GM18861 (cell line): ENCODE results near the gene SPRR1A.

Source experiments
- ATAC-seq: cut with Tn5 transposase; IDR thresholded peaks from one replicate; pipeline ENCODE4 v1.9.1; 2021; ENCODE audit not compliant: unreplicated experiment

SPRR1A gene, protein sequence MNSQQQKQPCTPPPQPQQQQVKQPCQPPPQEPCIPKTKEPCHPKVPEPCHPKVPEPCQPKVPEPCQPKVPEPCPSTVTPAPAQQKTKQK

DNA sequence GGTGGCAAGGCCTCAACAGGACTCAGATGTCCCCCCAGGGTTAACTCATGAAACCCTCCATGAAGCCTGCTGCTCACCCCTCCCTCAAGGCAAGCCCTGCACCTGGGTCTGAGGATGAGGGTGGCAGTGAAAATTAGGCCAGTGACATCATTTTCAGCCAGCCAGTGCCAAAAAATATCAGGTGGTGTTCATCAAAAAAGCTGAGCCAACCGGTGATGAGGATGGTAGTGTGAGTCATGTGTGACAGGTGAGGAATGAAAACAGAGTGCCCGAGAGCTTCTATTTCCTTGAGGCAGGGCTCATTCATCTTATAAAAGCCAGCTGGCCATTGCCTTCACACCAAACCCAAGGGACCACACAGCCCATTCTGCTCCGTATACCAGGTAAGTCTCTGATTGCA lies at the start of gene SPRR1A:
Gene SPRR1A, plus strand, starts transcription at position 339 of the 400 bp plus-strand sequence. CDS start 1,150 bp downstream, outside the sequence.
- ATAC-seq, result no peak

DNA sequence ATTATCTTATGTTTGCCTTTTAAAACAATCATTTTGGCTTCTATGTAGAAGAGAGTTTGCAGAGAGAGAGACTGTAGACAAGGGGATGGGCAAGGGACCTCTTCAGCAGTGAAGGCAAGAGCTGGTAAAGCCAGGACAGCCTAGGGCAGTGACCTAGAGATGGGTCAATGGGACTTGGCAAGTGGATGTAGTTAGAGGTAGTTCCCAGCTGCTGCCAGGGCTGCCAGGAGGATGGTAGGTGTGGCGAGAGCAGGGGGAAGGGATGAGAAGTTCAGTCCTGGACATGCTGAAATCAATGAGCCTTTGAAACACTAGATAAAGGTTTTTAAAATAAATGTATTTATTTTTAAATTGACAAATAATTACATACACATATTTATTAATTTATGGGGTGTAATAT lies 43.3 kb upstream of the SPRR1A start:
- ATAC-seq, result no peak

DNA sequence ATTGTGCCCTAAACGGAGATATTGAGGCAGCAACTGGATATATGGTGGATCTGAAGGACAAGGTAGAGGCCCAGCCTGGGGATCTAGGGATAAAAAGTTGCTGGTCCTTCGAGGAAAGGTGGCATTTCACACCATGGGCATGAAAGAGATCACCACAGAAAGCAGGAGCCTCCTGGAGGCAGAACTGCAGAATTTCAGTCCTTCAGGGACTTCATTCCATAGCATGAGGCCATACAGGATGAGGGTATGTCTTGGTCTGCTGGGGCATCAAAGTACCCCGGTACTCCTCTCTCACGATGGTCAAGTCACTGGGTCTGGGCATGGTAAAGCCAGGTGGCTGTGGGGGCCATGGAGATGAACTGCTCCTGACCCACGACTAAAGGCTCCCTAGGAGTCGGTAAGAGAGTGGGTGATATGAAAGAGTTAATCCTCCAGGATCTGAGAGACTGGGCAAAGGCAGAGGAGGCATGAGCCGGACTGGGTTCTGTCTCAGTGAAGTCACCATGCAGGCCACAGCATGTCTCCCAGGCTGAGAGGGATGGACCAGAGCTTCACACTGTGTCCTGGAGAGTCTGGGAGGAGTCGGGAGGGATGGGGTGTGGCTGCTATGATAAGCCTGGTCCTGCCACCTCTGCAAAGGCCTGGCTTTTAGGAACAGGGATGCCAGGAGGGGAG lies 42.7 kb upstream of the SPRR1A start:
- no peak for ATAC-seq

DNA sequence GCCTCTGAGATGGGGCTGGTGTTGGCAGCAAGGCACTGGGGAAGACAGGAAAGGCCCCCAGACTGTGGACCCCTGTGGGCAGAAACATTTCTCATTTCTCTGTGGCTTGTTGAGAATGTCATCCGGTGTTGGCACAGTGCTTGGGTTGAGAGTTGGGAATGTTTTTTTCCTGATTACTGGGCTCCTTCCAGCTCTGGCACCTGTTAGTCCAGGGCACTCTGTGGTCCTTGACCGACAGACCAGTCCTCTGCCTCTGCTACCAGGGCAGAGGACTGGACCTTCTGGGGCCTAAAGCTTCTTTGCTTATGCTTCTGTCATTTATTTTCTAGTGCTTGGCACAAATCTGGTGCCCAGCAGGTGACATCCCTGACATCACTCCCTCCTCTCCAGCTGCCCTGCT lies 41.7 kb upstream of the SPRR1A start:
- no peak for ATAC-seq

DNA sequence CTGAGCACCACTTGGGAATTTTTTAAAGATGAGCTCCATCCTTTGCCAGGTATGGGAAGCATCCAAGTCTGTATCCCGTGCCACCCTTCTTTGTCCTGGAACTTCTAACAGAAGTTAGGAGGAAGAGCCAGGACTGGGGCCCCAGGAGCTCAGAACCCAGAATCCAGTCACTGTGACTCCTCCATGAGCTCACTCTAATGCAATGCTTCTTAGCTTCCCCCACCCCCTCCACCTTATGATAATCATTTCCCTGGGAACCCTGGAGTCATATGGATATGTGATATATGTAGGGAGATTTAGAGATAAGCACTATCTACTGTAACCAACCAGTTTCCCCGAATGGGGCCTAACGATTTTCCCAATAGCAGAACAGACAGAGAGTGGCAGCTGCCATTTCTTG lies 37.6 kb upstream of the SPRR1A start:
- no peak for ATAC-seq

DNA sequence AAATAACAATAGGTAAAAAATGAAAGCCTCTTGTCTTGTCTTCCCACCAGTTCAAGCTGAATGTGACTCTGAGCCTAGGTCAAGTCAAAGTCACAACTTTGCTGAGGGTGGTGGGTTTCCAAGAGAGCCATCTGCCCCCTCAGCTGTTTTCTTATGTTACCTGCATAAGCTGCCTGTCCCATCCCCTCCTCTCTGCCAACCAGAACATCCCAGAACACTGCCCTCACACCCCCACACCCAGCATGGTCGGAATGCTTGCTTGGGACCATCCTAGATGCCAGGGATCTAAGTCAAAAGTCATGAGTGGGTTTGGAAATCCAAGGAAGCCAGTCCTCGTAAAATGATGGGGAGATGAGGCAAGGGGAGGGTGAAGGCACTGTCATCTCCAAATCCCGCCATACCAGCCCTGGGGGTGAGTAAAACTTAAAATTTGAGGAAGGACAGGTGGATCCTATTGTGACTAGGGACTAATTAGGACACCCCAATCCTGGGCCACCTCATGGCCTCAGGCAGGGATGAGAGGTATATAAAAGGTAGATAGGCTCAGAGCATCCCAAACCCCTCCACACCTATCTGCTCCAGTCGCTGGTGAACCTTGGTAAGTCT lies 37.1 kb upstream of the SPRR1A start, which contains the start of gene SPRR5:
Gene SPRR5, plus strand, starts transcription at position 556 of the 606 bp plus-strand sequence. CDS start 1,349 bp downstream, outside the sequence.
- no peak for ATAC-seq

DNA sequence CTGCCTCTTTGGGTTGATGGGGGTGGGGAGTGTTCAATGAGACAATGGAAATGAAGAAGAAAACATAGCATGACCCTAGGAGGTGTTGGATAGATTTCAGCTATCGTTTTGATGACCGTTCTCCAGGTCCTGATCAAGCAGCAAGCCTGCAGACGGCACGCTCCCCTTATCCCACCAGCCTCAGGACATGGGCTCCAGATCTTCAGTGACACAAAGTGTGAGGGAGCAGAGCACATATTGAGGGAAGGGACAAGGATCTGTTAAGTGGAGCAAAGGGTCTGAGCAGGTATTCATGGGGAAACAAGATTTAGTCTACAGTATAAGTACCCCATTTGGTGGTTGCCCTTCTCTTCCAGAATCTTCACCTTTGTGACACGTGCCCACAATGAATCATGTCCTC lies 32.2 kb upstream of the SPRR1A start:
- no peak for ATAC-seq

DNA sequence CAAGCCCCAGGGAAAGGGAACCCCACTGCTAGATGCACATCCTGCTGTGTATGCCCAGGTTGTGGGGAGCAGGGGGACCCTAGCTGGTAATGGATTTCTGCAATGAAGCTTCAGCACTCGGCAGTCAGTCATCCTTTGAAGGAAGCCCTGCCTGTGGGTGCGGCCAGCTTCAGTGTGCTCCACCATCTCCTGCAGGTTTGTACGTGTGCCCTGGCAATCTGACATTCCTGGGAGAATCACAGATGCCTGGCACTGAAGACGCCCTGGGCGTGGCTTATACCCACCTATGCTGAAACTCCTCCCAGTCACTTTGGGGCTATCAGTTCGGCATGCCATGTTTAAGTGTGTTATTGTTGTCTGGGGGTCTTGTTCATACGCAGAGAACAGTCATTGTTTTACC lies 30.1 kb upstream of the SPRR1A start:
- no peak for ATAC-seq

DNA sequence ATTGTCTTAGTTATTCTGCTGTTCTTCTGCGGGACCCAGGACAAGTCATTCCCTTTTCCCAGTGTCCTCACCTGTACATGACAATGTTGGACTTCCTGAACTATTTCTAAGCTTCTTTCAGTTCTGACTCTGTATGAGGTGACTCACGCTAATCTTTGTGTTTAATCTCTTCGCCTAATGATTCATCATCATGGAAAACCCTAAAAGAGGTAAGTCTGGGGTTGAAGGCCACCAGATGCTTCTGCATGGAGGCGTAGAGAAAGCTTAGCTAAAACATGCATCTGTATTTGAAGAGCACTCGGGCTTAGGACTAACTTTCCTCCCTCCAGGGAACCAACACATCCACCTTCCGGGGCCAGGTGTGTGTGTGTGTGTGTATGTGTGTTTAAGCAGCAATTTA lies 29.4 kb upstream of the SPRR1A start:
- ATAC-seq, result no peak

DNA sequence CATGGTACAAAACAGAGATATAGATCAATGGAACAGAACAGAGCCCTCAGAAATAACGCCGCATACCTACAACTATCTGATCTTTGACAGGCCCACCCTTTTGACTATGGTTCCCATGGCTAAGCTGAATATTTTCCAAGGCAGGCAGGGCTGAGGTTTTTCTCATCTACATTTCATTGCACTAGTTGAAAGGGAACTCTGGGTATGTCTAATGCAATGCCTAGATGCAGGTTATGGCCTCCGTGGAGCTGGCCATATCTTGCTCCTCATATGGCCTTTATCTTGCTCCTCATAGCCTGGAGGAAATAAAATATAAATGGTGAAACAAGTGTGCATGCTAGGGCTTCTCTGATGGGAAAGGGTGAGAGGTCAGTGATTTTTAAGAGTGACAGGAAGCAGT lies 26.3 kb upstream of the SPRR1A start:
- no peak for ATAC-seq

DNA sequence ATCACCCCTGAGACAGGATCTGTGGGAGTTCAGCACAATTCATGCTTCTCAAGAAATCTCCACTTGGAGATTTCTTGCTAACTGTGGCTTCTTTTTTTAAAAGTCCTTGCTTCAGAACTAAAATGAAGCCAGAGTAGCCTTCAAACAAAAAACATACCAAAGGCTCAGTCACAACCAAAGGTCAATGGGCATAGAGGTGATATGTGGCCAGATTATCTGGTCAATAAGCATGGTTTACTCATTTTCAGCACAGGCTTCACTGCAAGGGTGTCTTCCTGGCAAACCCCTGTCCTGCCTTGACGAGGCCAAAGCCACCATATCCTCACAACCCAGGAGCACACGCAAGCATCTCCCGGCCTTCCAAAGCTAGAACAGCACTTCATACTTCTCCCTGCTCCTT lies 24.6 kb upstream of the SPRR1A start:
- ATAC-seq, result no peak

DNA sequence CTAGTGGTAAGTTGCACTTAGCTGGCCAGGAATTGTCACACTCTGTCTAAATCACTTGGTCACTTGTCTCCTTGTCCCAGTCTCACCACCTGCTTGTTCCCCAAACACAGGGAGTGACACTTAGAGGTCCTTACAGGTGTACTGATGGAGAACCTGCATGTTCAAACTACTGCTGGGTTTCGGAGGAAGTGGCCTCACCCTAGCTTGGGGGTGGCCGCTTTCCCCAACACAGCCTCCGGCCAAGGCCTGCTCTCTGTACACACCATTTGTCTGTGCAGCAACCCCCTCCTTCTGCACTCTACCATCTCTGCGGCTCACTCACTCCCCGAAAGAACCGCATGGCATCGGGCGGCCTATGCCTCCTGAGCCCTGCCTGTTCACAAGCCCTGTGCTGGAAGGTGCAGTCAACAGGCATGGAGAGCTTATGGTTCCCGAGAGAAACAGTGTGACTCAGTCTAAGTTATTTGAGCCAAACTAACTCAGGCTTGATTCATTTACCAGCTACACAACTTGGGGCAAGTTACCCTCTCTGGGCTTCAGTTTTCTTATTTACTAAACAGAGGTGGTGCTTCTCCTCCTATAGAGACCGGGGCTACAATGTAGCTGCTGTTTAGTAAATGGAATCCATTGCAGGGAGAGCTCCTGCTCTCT lies 24.0 kb upstream of the SPRR1A start:
- no peak for ATAC-seq

DNA sequence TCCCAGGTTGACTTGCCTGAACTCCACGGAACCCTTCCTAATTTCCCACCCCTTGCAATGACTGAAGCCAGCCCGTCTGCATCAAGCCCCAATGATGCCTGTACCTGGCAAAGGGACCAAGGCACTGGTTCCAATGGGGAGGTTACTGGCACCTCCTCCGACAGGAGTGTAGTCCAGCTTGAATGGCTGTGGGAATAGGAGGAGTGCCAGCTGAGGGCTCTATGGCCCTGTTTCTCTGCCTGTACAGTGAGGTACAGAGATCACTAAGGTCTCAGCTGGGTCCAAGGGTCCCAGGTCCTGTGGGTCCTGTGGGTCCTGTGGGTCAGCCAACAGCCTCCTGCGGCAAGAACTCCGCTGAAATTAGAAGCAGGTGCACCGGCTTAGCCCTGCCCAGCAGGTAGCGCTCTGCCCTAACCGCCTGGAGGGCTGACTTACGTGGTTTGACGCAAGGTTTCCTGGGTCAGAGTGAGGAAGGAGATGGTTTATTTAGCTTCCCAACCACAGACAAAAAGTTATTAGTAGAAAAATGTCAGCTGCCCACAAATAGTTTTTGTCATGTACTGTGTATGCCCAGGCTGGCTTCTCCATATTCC lies 23.3 kb upstream of the SPRR1A start:
- no peak for ATAC-seq

DNA sequence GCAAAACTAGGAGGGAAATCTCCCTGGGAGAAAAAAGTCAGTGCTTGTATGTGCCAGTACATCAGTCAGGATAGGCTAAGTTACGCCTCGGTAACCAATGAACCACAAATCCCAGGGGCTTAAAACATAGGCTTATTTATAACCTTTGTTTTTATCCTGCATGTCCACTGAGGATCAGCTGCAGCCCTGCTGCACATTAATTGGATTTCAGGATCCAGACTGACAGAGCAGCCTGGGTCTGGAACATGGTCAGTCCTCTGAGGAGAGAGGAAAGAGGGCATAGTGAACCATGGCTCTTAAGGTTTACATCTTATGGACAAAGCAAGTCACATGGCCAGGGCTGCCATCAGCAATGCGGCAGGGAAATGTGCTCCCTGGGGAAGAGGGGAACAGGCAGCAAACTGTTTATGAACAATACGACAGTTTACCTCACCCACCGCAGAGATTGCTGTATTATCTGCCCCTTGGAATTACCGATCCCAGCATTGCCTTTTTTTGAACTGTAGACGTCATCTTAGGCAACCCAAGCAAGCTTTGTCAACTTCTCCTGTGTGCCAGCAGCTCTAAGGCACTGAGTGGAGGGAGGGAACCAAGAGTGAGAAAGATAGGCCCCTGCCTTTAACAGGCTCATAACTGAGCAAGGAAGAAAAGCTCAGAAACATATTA lies 22.5 kb upstream of the SPRR1A start:
- no peak for ATAC-seq

DNA sequence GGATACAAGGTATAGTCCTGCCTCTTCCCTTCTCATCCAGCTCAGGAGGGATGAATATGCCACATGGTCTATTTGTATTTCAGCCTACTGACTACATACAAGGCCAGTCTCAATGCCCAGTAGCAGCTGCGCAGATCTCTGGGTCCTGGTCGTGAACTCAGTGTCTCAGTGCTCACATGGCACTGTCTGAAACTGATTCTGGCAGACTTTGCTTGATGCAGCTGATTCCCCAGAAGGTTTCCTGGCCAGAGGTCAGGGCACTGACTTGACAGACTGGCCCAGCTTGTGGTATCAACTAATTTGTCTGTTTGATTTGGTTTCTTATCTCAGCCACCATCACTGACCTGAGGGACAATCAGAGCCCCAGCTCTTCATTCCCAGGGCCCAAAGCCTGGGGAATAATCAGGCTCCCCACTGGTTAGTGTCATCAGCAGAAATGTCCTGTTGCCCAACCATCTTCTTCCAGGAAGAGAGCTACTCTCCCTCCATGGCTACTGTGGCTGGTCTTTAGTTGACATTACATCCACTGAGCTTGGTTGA lies 20.9 kb upstream of the SPRR1A start:
- no peak for ATAC-seq

DNA sequence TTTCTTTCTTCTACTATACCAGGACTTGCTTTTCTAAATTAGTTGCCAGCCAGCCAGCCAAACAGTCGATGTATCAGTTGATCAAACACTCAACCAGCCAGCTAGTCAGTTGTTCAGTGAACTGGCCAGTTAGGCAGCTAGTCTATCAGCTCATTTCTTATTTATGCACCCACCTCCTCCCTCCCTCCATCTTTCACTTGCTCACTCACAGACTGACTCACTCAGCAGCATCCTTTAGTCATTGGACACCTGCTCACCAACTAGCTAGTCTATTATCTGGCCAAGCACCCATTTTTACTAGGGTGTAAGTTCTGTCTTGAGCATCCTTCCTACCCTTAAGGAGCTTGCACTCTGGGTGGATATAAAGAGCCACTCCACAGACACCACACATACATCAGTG lies 19.3 kb upstream of the SPRR1A start:
- ATAC-seq, result no peak

DNA sequence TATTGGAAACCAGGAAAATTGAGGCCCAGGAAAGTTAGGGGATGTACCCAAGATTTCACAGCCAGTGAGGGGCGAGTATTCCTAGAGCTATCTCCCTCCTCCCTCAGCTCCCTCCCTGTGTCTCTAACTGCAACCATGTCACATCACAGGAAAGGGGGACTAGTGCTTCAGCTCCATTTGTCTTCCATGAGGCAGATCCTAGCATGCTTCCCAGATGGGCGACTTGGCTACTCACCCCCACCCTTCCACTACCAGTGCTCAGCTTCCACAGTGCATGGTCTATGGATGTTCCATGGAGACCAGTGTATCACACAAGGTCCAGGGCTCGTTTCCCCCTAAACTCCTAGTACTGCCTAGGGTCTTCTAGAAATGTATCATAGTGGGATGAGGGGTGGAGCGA lies 18.0 kb upstream of the SPRR1A start:
- ATAC-seq, result no peak

DNA sequence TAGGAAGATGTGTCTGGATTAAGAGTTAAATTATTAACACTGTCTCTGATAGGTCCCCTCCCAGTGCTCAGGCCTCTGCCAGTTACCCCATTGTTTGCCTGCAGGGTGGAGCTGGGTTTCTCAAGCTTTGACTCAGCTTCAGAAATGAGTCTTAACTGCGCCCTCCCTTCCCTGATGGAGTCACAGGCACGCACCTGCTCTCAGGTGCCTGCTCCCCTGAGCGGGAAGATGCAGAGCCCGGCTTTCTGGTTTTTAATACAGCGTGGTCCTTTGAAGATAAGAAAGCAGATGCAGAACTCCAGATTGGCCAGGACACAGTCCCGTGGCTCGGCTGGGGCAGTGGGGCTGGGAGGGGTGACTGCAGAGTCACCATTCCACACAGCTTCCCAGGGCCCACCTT lies 16.7 kb upstream of the SPRR1A start:
- no peak for ATAC-seq

DNA sequence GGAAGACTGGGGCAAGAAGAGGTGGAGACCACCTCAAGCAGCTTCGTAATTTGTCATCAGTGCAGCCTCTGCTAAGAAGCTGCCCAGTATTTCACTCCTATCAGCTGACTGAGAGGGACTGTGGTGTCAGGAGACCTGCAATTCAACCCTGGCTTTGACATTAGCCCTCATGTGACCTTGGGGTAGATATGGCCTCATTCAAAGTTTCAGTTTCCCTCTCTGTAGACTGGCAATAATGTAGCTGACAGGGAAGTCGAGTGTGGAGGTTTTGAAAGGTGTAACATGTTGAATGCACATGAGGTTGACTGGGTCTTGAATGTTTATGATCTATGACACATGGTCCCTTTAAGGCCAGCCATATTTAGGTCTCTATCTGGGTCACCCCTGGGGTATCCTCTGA lies 15.6 kb upstream of the SPRR1A start:
- ATAC-seq, result peak; percentile 96

DNA sequence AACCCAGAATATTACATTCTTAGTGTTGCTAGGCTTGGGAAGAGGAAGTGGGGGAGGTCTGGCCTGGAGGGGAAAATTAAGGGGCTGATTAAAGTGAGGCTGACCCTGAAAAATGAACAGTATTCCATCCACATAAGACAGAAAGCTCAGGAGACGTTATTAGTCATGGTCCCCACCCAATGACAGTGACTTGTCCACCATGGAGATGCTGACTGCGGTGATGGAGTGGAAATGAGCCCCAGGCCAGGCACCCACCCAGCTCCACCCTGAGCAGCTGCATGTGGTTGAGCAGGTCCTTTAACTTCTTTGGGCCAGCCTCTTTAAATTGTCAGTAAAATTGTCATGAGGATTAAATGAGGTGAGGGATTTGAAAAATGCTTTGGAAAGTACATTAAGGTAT lies 14.8 kb upstream of the SPRR1A start:
- no peak for ATAC-seq

DNA sequence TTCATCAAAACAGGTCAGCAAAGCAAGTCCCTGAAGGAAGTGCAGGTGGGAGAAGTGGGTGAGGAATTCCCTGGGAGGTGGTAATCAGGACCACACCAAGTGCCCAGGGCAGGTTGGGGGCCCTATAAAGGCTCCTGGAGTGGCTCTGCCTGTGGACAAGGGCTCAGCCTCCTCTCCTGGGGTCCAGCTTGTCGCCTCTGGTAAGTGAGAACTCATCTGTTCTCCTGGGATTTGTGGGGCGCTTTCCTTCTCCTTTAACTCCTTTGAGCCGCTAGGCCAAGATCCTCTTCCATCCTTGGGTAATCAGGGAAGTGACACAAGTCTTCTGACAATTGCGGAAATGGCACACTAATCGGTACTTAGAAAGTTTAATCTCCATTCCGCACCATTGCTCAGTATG lies 13.4 kb upstream of the SPRR1A start, which contains the start of gene SPRR4:
Gene SPRR4, plus strand, starts transcription at position 154 of the 400 bp plus-strand sequence. CDS start 1,243 bp downstream, outside the sequence.
- no peak for ATAC-seq
